Upper lobe of left lung (tissue), 6 donors: ENCODE results near the gene LEP. TPM values are rescaled to one million over a fixed set of nuclear protein-coding genes. Genes with fewer than 3 reads are reported as not detected.
A peak's percentile ranks its signal among the peaks of the same experiment; 100 is the strongest.

Source experiments
- ATAC-seq, 2 donors: fragments of 200-7000 bp; cut with Tn5 transposase; one replicate each; pipeline ENCODE4 v1.9.1; 2022; ENCODE audit warnings: mild to moderate bottlenecking in 2 of 2, moderate library complexity in 2 of 2; ENCODE audit not compliant: low FRiP score in 2 of 2
- DNase-seq, 2 donors: peaks; one replicate each; pipeline ENCODE4 v3.0.0-alpha.2; 2019 to 2020
- H3K27ac ChIP-seq, 4 donors: fragments of 200-600 bp; sonication (generic); one replicate each; pipeline ENCODE4 v1.5.1; 2016 to 2019
- H3K27me3 ChIP-seq, 4 donors: fragments of 200-600 bp; sonication (generic); one replicate each; pipeline ENCODE4 v1.5.1; 2017 to 2019
- H3K36me3 ChIP-seq, 4 donors: fragments of 200-600 bp; sonication (generic); one replicate each; pipeline ENCODE4 v1.5.1; 2016 to 2019
- H3K4me1 ChIP-seq, 4 donors: fragments of 200-600 bp; sonication (generic); one replicate each; pipeline ENCODE4 v1.5.1; 2018 to 2019
- H3K4me3 ChIP-seq, 4 donors: fragments of 200-600 bp; sonication (generic); one replicate each; pipeline ENCODE4 v1.5.1; 2017 to 2019; ENCODE audit warnings: mild to moderate bottlenecking in 2 of 4, moderate library complexity in 1 of 4
- H3K9me3 ChIP-seq, 4 donors: fragments of 200-600 bp; sonication (generic); one replicate each; pipeline ENCODE4 v1.5.1; 2018 to 2019
- CTCF ChIP-seq, 6 experiments: fragments of 450-650 bp in 4 of 6; fragments of 200-600 bp in 2 of 6; sonication (generic) in 2 of 6; IDR thresholded peaks; one replicate each; pipeline ENCODE4 v1.5.1; 2016 to 2019; ENCODE audit warnings: antibody characterized with exemption in 6 of 6
- EP300 ChIP-seq, 4 donors: sonication (generic); formaldehyde crosslinking; IDR thresholded peaks; one replicate each; pipeline ENCODE4 v1.5.1; 2017; ENCODE audit warnings: antibody characterized with exemption in 4 of 4, control low read depth in 2 of 4
- POLR2A ChIP-seq, 4 donors: fragments of 450-650 bp; IDR thresholded peaks; one replicate each; pipeline ENCODE4 v1.5.1; 2016 to 2017; ENCODE audit warnings: antibody characterized with exemption in 4 of 4, mild to moderate bottlenecking in 2 of 4
- POLR2AphosphoS5 ChIP-seq, 2 donors: sonication (generic); formaldehyde crosslinking; IDR thresholded peaks; one replicate each; pipeline ENCODE4 v1.5.1; 2017; ENCODE audit warnings: antibody characterized with exemption in 2 of 2
- WGBS, 2 donors: methylation state at CpG; one replicate each; pipeline ENCODE4 v1.1.5; 2017 to 2018; 5-methylcytosine and 5-hydroxymethylcytosine counted together
- total RNA-seq, 6 donors: library from RNA; depleted of rRNA in 4 of 6; stranded (reverse); fragments of >200 nt in 4 of 6; gene quantifications; one replicate each; pipeline versions ENCODE4 v1.1.0 to v1.2.1, GENCODE V29; 2016 to 2021
- donor health status: DM: no; HTN: no; CAD: no; lungs with moderate emphysema.
- donor health status: DM: no; HTN: yes; CAD: no; lungs with severe emphysema.

The LEP gene
- not detected for total RNA-seq

DNA sequence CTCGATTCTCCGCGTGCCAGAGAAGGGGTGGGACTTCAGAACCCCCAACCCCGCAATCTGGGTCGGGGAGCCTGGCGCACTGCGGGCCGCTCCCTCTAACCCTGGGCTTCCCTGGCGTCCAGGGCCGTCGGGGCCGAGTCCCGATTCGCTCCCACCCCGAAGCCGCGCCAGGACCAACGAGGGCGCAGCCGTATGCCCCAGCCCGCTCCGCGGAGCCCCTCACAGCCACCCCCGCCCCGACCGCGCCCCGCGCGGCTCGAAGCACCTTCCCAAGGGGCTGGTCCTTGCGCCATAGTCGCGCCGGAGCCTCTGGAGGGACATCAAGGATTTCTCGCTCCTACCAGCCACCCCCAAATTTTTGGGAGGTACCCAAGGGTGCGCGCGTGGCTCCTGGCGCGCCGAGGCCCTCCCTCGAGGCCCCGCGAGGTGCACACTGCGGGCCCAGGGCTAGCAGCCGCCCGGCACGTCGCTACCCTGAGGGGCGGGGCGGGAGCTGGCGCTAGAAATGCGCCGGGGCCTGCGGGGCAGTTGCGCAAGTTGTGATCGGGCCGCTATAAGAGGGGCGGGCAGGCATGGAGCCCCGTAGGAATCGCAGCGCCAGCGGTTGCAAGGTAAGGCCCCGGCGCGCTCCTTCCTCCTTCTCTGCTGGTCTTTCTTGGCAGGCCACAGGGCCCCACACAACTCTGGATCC, at the start of gene LEP:
Gene LEP, plus strand, starts transcription at position 583 of the 691 bp plus-strand sequence. CDS start 10,741 bp downstream, outside the sequence.
- Histone ChIP-seq H3K4me1 (peaks cover 0 to 5% (median 3%) of the 10 kb centered on the region in 4 donors), H3K27me3 (peaks cover 0 to 13% (median 6%) of the 10 kb centered on the region in 4 donors), H3K9me3 (peaks cover 8 to 18% (median 16%) of the 10 kb centered on the region in 4 donors), H3K36me3 (no peaks in the 10 kb centered on the region), H3K27ac (no peak within 1 kb of the TSS), H3K4me3 (no peak within 1 kb of the TSS)
- no peak for ATAC-seq
- DNase-seq: peak in 1 of 2 donors; percentile 81
- WGBS, 2 donors: 17 to 19% methylated on average over 6 to 16 of the region's 67 CpGs
- no peak for TF ChIP-seq CTCF (IDR thresholded peaks at IDR 0.05)
- no peak for TF ChIP-seq POLR2A (IDR thresholded peaks at IDR 0.05)
- no peak for TF ChIP-seq EP300 (IDR thresholded peaks at IDR 0.05)
- no peak for TF ChIP-seq POLR2AphosphoS5 (IDR thresholded peaks at IDR 0.05)

- DNase-seq (peak in 1 of 2 donors; percentile 6), ATAC-seq (no peak)
- TF ChIP-seq POLR2AphosphoS5 (IDR thresholded peaks at IDR 0.05): no peak
- no peak for TF ChIP-seq POLR2A (IDR thresholded peaks at IDR 0.05)
- TF ChIP-seq CTCF (IDR thresholded peaks at IDR 0.05): no peak
- TF ChIP-seq EP300 (IDR thresholded peaks at IDR 0.05): no peak
- Histone ChIP-seq H3K27ac (no peak overlapping the region), H3K4me3 (no peak overlapping the region), H3K36me3 (no peaks in the 10 kb centered on the region), H3K27me3 (no peaks in the 10 kb centered on the region), H3K4me1 (peaks cover 0 to 1% (median 0%) of the 10 kb centered on the region in 4 donors), H3K9me3 (peaks cover 6 to 16% (median 15%) of the 10 kb centered on the region in 4 donors)
- WGBS, 2 donors: 43 to 44% methylated on average over 19 of the region's 19 CpGs
Observed at GRCh38 chr7:128192497-128193142, 48.5 kb upstream of the LEP start.

GRCh38 chr7:128194533-128195282, 46.4 kb upstream of the LEP start:
- H3K27ac ChIP-seq: no peak overlapping the region
- H3K27me3 ChIP-seq: no peaks in the 10 kb centered on the region
- TF ChIP-seq POLR2A (IDR thresholded peaks at IDR 0.05) (no peak), CTCF (IDR thresholded peaks at IDR 0.05) (no peak), POLR2AphosphoS5 (IDR thresholded peaks at IDR 0.05) (no peak), EP300 (IDR thresholded peaks at IDR 0.05) (no peak)
- peaks cover 6 to 16% (median 15%) of the 10 kb centered on the region in 4 donors for H3K9me3 ChIP-seq
- H3K36me3 ChIP-seq: no peaks in the 10 kb centered on the region
- no peak overlapping the region for H3K4me3 ChIP-seq
- 66 to 68% methylated on average over 3 of the region's 3 CpGs for WGBS, 2 donors
- H3K4me1 ChIP-seq: peaks cover 0 to 7% (median 0%) of the 10 kb centered on the region in 4 donors
- DNase-seq (peak in 1 of 2 donors; percentile 3), ATAC-seq (no peak)

DNA sequence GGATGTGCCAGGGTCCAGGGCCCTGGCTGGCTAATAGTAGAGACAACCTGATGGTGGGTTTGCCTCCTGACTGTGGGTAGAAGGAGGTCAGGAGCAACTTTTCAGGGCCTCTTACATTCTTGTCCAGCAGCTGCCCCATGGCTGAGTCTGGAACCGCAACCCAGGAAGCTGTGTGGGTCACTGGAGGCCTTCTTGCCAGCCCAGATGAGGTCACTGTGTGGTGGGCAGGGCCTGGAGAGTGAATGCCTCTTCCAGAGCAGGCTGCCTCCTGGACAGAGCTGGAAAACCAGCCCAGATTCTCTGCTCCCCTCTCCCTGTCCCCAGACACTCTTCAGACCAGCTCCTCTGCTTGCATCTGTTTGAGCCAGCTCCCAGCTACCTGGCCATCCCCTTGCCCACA, 43.5 kb upstream of the LEP start:
- Histone ChIP-seq H3K9me3 (peaks cover 6 to 16% (median 15%) of the 10 kb centered on the region in 4 donors), H3K27ac (no peak overlapping the region), H3K36me3 (no peaks in the 10 kb centered on the region), H3K27me3 (peaks cover 0 to 18% (median 12%) of the 10 kb centered on the region in 4 donors), H3K4me1 (peaks cover 4 to 14% (median 8%) of the 10 kb centered on the region in 4 donors), H3K4me3 (no peak overlapping the region)
- WGBS, 2 donors: 78% methylated on average over 1 of the region's 1 CpG; no CpG with 5 or more reads in 1 of the 2 donors
- TF ChIP-seq EP300 (IDR thresholded peaks at IDR 0.05) (no peak), POLR2AphosphoS5 (IDR thresholded peaks at IDR 0.05) (no peak), CTCF (IDR thresholded peaks at IDR 0.05) (no peak), POLR2A (IDR thresholded peaks at IDR 0.05) (no peak)
- ATAC-seq (peak in 1 of 2 donors; percentile 43), DNase-seq (peak in 1 of 2 donors; percentile 1)
